Measurements from ENCODE around the gene SMARCC2.

SMARCC2 gene

DNA sequence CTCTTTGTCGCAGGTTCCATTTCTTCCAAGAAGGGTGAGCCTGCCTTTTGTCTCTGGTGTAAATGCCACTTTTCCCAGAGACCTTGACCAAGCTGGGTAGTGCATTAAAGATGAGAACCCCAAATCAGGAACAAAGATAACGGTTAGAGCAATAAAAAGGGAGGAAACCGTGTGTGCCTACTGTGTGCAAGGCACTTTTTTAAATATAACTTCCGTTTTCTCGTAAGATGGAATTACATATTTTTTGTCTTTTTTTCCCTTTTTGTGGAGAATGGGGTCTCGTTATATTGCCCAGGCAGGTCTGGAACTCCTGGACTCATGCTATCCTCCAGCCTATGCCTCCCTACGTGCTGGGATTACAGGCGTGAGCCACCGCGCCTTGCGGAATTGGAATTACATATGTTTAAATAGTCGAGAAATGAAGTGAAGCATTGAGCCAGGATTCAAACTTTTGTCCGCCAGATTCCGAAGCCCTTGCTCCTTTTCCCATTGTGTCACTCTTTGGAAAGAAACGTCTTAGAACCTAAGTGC lies 34.4 kb upstream of the SMARCC2 start:
- Histone ChIP-seq H3K4me3 (ENCODE audit: low read length) (peak overlapping the region; percentile 43), H3K4me1 (ENCODE audit: control insufficient read depth, low read depth, low read length) (peaks cover 17% of the 10 kb centered on the region), H3K27me3 (ENCODE audit: control insufficient read depth, insufficient read depth, low read length) (no peaks in the 10 kb centered on the region), H3K36me3 (ENCODE audit: control insufficient read depth, low read depth, low read length) (no peaks in the 10 kb centered on the region), H3K9me3 (ENCODE audit: control insufficient read depth, low read depth, low read length) (no peaks in the 10 kb centered on the region), H3K9ac (ENCODE audit: low read length) (peak overlapping the region; percentile 65), H3K27ac (ENCODE audit: low read length) (peak overlapping the region; percentile 80)

DNA sequence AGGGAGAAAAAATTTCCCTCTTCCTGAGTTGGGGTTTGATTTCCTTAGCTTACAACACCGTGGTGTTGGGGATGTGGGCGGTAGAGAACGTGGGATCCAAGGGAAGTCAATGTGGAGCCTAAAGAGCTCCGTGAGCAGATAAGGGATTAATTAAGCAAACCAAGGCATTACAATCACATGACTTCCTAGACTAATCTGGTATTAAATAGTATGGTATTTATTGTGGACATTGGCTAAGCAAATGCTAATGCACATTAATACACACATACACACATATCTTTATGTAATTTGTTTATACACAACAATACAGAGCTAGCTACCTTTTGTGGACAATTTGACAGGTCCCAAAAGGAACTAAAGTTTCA lies 33.2 kb upstream of the SMARCC2 start:
- H3K27me3 ChIP-seq (ENCODE audit: control insufficient read depth, insufficient read depth, low read length) = no peaks in the 10 kb centered on the region
- peak overlapping the region; percentile 91 for H3K9ac ChIP-seq (ENCODE audit: low read length)
- peak overlapping the region; percentile 89 for H3K27ac ChIP-seq (ENCODE audit: low read length)
- no peaks in the 10 kb centered on the region for H3K9me3 ChIP-seq (ENCODE audit: control insufficient read depth, low read depth, low read length)
- peak overlapping the region; percentile 94 for H3K4me3 ChIP-seq (ENCODE audit: low read length)
- peaks cover 17% of the 10 kb centered on the region for H3K4me1 ChIP-seq (ENCODE audit: control insufficient read depth, low read depth, low read length)
- H3K36me3 ChIP-seq (ENCODE audit: control insufficient read depth, low read depth, low read length) = no peaks in the 10 kb centered on the region

DNA sequence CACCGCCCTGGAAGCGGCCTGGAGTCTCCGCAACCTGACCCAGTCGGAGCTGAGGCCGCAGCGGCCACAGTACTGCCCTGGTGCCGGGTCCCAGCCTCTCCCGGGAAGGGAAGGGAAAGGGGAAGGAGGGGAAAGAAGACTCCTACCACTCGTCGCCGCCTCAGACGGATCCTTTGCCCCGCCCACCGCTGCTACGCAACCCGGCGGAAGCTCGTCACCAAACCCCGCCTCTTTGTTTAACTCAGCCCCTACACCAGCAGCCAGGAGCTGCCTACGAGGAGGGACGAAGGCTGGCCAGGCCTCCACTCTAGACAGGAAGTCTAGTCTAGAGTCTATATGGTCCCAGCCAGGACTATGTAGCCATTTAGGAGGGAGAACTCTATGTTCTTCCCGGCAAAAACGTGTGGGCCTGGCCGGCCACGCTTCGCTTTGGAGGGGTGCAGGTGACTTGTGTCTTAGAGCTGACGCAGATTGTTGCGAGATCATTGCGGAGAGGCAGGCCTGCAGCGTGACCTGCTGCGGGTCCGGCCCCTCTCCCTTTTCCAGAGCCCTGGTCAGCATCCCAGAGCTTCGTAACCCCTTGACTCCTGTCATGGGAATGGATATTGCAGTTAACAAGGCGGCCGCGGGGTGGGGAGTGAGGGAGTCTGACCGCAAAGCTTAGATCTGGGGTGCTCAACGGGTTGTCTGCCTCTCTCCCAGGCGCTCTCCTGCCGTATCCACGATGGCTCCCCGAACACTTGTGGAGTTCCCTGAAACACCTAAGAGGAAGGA lies 32.7 kb upstream of the SMARCC2 start, which contains the start of gene RNF41:
Gene RNF41 (minus strand): TSS at position 166 of the 774 bp plus-strand sequence. CDS start 7,875 bp downstream, outside the sequence.
- H3K9ac ChIP-seq (ENCODE audit: low read length) = peak within 1 kb of the TSS; percentile 91
- peaks cover 17% of the 10 kb centered on the region for H3K4me1 ChIP-seq (ENCODE audit: control insufficient read depth, low read depth, low read length)
- peak within 1 kb of the TSS; percentile 89 for H3K27ac ChIP-seq (ENCODE audit: low read length)
- H3K36me3 ChIP-seq (ENCODE audit: control insufficient read depth, low read depth, low read length) = no peaks in the 10 kb centered on the region
- H3K27me3 ChIP-seq (ENCODE audit: control insufficient read depth, insufficient read depth, low read length) = no peaks in the 10 kb centered on the region
- H3K9me3 ChIP-seq (ENCODE audit: control insufficient read depth, low read depth, low read length) = no peaks in the 10 kb centered on the region
- H3K4me3 ChIP-seq (ENCODE audit: low read length) = peak within 1 kb of the TSS; percentile 94

- Histone ChIP-seq H3K4me3 (ENCODE audit: low read length) (peak overlapping the region; percentile 94), H3K9me3 (ENCODE audit: control insufficient read depth, low read depth, low read length) (no peaks in the 10 kb centered on the region), H3K27me3 (ENCODE audit: control insufficient read depth, insufficient read depth, low read length) (no peaks in the 10 kb centered on the region), H3K4me1 (ENCODE audit: control insufficient read depth, low read depth, low read length) (peaks cover 17% of the 10 kb centered on the region), H3K9ac (ENCODE audit: low read length) (peak overlapping the region; percentile 91), H3K27ac (ENCODE audit: low read length) (peak overlapping the region; percentile 89), H3K36me3 (ENCODE audit: control insufficient read depth, low read depth, low read length) (peaks cover 3% of the 10 kb centered on the region)
Observed at GRCh38 chr12:56221232-56221756, 32.0 kb upstream of the SMARCC2 start.

- Histone ChIP-seq H3K27ac (ENCODE audit: low read length) (peak overlapping the region; percentile 89), H3K27me3 (ENCODE audit: control insufficient read depth, insufficient read depth, low read length) (no peaks in the 10 kb centered on the region), H3K4me3 (ENCODE audit: low read length) (peak overlapping the region; percentile 94), H3K9me3 (ENCODE audit: control insufficient read depth, low read depth, low read length) (no peaks in the 10 kb centered on the region), H3K36me3 (ENCODE audit: control insufficient read depth, low read depth, low read length) (peaks cover 7% of the 10 kb centered on the region), H3K9ac (ENCODE audit: low read length) (peak overlapping the region; percentile 91), H3K4me1 (ENCODE audit: control insufficient read depth, low read depth, low read length) (peaks cover 17% of the 10 kb centered on the region)
Observed at GRCh38 chr12:56220611-56221231, 31.4 kb upstream of the SMARCC2 start.

DNA sequence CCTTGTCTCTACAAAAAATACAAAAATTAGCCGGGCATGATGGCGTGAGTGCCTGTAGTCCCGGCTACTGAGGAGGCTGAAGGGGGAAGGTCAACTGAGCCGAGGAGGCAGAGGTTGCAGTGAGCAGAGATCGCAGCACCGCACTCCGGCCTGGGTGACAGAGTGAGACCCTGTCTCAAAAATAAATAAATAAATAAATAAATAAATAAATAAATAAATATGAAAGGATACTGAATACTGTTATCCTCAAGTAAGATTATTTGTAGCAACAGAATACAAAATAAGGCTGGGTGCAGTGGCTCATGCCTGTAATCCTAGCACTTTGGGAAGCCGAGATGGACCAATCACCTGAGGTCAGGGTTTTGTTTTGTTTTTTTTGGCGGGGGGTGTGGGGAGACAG lies 30.6 kb upstream of the SMARCC2 start:
- peaks cover 12% of the 10 kb centered on the region for H3K36me3 ChIP-seq (ENCODE audit: control insufficient read depth, low read depth, low read length)
- peaks cover 16% of the 10 kb centered on the region for H3K4me1 ChIP-seq (ENCODE audit: control insufficient read depth, low read depth, low read length)
- no peak overlapping the region for H3K27ac ChIP-seq (ENCODE audit: low read length)
- H3K9me3 ChIP-seq (ENCODE audit: control insufficient read depth, low read depth, low read length) = no peaks in the 10 kb centered on the region
- H3K4me3 ChIP-seq (ENCODE audit: low read length) = no peak overlapping the region
- no peak overlapping the region for H3K9ac ChIP-seq (ENCODE audit: low read length)
- no peaks in the 10 kb centered on the region for H3K27me3 ChIP-seq (ENCODE audit: control insufficient read depth, insufficient read depth, low read length)

GRCh38 chr12:56216461-56216860 lies 27.2 kb upstream of the SMARCC2 start:
- Histone ChIP-seq H3K27me3 (ENCODE audit: control insufficient read depth, insufficient read depth, low read length) (no peaks in the 10 kb centered on the region), H3K4me1 (ENCODE audit: control insufficient read depth, low read depth, low read length) (no peaks in the 10 kb centered on the region), H3K4me3 (ENCODE audit: low read length) (no peak overlapping the region), H3K9me3 (ENCODE audit: control insufficient read depth, low read depth, low read length) (no peaks in the 10 kb centered on the region), H3K9ac (ENCODE audit: low read length) (no peak overlapping the region), H3K36me3 (ENCODE audit: control insufficient read depth, low read depth, low read length) (peaks cover 42% of the 10 kb centered on the region), H3K27ac (ENCODE audit: low read length) (no peak overlapping the region)

DNA sequence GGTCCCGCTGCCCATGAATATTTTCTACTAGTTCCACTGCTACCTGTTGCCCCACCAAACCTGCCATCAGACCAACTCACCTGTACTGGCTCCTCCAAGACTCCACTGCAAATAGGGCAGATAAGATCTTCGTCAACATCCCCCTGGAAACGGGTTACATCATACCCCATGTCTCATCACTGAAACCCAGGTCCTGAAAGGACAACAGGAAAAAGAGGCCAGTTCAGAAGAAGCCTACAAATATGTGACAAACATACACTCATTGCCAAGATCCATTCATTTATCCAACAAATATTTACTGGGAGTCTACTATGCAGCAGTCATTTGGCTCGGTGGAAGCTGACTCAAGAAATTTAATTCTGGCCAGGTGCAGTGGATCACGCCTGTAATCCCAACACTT lies 24.6 kb upstream of the SMARCC2 start:
- no peaks in the 10 kb centered on the region for H3K9me3 ChIP-seq (ENCODE audit: control insufficient read depth, low read depth, low read length)
- no peak overlapping the region for H3K9ac ChIP-seq (ENCODE audit: low read length)
- H3K4me1 ChIP-seq (ENCODE audit: control insufficient read depth, low read depth, low read length) = no peaks in the 10 kb centered on the region
- no peak overlapping the region for H3K27ac ChIP-seq (ENCODE audit: low read length)
- H3K4me3 ChIP-seq (ENCODE audit: low read length) = no peak overlapping the region
- peaks cover 57% of the 10 kb centered on the region for H3K36me3 ChIP-seq (ENCODE audit: control insufficient read depth, low read depth, low read length)
- no peaks in the 10 kb centered on the region for H3K27me3 ChIP-seq (ENCODE audit: control insufficient read depth, insufficient read depth, low read length)

DNA sequence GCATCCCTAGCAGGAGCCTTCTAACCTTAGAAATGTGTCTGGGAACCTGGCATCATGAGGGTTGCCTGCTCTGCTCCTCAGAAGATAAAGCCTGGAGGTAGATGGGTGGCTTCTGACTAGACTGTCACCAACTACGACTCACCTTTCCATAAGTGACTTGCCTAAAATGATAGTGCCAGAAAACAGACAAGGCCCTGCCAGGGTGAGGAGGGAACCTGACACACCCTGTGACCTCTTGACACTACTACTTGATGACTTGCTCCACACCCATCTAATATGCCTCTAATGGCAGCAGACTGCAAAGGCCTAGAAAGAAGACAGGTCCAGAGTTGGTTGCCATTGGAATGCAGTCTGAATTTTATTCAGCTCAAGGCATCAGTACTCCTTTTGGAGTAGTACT lies 23.1 kb upstream of the SMARCC2 start:
- Histone ChIP-seq H3K36me3 (ENCODE audit: control insufficient read depth, low read depth, low read length) (peaks cover 66% of the 10 kb centered on the region), H3K4me1 (ENCODE audit: control insufficient read depth, low read depth, low read length) (no peaks in the 10 kb centered on the region), H3K9me3 (ENCODE audit: control insufficient read depth, low read depth, low read length) (no peaks in the 10 kb centered on the region), H3K27ac (ENCODE audit: low read length) (no peak overlapping the region), H3K27me3 (ENCODE audit: control insufficient read depth, insufficient read depth, low read length) (no peaks in the 10 kb centered on the region), H3K4me3 (ENCODE audit: low read length) (no peak overlapping the region), H3K9ac (ENCODE audit: low read length) (no peak overlapping the region)

DNA sequence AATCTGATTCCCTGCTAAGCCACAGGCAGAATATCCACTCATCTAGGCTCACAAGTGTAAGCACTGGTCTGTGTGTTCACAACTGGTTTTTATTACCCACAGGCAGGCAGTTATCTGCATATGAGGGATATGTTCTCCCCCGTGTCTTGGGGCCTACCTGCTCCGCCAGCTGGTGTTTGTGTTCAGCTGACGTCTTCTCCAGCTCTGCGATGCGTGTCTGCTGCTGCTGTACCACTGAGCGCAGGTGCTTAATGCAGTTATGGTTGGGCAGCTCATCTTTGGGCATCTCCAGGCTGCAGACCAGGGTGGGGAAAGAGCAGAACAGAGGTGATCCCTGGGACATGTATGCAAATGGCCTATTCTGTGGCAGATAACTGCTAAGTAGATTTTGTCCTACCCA lies 18.7 kb upstream of the SMARCC2 start:
- Histone ChIP-seq H3K4me3 (ENCODE audit: low read length) (no peak overlapping the region), H3K9ac (ENCODE audit: low read length) (no peak overlapping the region), H3K36me3 (ENCODE audit: control insufficient read depth, low read depth, low read length) (peaks cover 65% of the 10 kb centered on the region), H3K9me3 (ENCODE audit: control insufficient read depth, low read depth, low read length) (no peaks in the 10 kb centered on the region), H3K4me1 (ENCODE audit: control insufficient read depth, low read depth, low read length) (no peaks in the 10 kb centered on the region), H3K27me3 (ENCODE audit: control insufficient read depth, insufficient read depth, low read length) (no peaks in the 10 kb centered on the region), H3K27ac (ENCODE audit: low read length) (no peak overlapping the region)

GRCh38 chr12:56206452-56207166 lies 17.3 kb upstream of the SMARCC2 start:
- H3K9me3 ChIP-seq (ENCODE audit: control insufficient read depth, low read depth, low read length) = no peaks in the 10 kb centered on the region
- no peak overlapping the region for H3K9ac ChIP-seq (ENCODE audit: low read length)
- H3K27me3 ChIP-seq (ENCODE audit: control insufficient read depth, insufficient read depth, low read length) = no peaks in the 10 kb centered on the region
- peaks cover 52% of the 10 kb centered on the region for H3K36me3 ChIP-seq (ENCODE audit: control insufficient read depth, low read depth, low read length)
- H3K4me1 ChIP-seq (ENCODE audit: control insufficient read depth, low read depth, low read length) = no peaks in the 10 kb centered on the region
- no peak overlapping the region for H3K27ac ChIP-seq (ENCODE audit: low read length)
- no peak overlapping the region for H3K4me3 ChIP-seq (ENCODE audit: low read length)

All from iPS-18a (cell line).